GM12878 (cell line): ENCODE measurements around the gene ADA.

Source experiments
- BCL3 ChIP-seq: IDR thresholded peaks from 2 replicates; pipeline ENCODE4 v1.6.1; 2011; ENCODE audit warnings: borderline replicate concordance, low read depth, mild to moderate bottlenecking, moderate library complexity, low read length; ENCODE audit not compliant: insufficient read depth, poor library complexity, severe bottlenecking
- NR2C1 ChIP-seq: fragments of 450-650 bp; IDR thresholded peaks from 2 replicates; pipeline ENCODE4 v1.6.1; 2017; ENCODE audit warnings: antibody characterized with exemption, mild to moderate bottlenecking, moderate library complexity
- POLR2A ChIP-seq: IDR thresholded peaks from 2 replicates; pipeline ENCODE4 v1.6.1; 2011; ENCODE audit warnings: low read depth, mild to moderate bottlenecking, low read length
- POLR2AphosphoS5 ChIP-seq: IDR thresholded peaks from 2 replicates; pipeline ENCODE4 v1.6.1; 2011; ENCODE audit warnings: mild to moderate bottlenecking, low read length, inconsistent platforms
- RAD21 ChIP-seq: IDR thresholded peaks from 2 replicates; pipeline ENCODE4 v1.6.1; 2011; ENCODE audit warnings: mild to moderate bottlenecking, low read depth, low read length, moderate library complexity; ENCODE audit not compliant: insufficient read depth
- TF ChIP-seq, protein P1 (sequence below), 3 experiments: IDR thresholded peaks in 2 of 3; conservative IDR thresholded peaks in 1 of 3; 2 replicates each; pipeline ENCODE4 v1.5.1; 2011; ENCODE audit warnings: low read depth in 3 of 3, low read length in 3 of 3, mild to moderate bottlenecking in 3 of 3, control low read depth in 2 of 3, moderate library complexity in 2 of 3, inconsistent platforms in 1 of 3, mixed read lengths in 1 of 3; ENCODE audit not compliant: control insufficient read depth in 2 of 3, insufficient read depth in 1 of 3; ENCODE audit errors: extremely low read depth in 1 of 3

- TF ChIP-seq, protein P1, sequence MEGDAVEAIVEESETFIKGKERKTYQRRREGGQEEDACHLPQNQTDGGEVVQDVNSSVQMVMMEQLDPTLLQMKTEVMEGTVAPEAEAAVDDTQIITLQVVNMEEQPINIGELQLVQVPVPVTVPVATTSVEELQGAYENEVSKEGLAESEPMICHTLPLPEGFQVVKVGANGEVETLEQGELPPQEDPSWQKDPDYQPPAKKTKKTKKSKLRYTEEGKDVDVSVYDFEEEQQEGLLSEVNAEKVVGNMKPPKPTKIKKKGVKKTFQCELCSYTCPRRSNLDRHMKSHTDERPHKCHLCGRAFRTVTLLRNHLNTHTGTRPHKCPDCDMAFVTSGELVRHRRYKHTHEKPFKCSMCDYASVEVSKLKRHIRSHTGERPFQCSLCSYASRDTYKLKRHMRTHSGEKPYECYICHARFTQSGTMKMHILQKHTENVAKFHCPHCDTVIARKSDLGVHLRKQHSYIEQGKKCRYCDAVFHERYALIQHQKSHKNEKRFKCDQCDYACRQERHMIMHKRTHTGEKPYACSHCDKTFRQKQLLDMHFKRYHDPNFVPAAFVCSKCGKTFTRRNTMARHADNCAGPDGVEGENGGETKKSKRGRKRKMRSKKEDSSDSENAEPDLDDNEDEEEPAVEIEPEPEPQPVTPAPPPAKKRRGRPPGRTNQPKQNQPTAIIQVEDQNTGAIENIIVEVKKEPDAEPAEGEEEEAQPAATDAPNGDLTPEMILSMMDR (IDR thresholded peaks at IDR 0.05 in 2 of 3, conservative IDR thresholded peaks at IDR 0.05 in 1 of 3; ENCODE audit: control insufficient read depth in 2 of 3, extremely low read depth in 1 of 3, insufficient read depth in 1 of 3, low read depth in 3 of 3, low read length in 3 of 3): no peak
- TF ChIP-seq POLR2A: no peak
- TF ChIP-seq POLR2AphosphoS5: no peak
- no peak for TF ChIP-seq NR2C1
- no peak for TF ChIP-seq BCL3
- TF ChIP-seq RAD21: no peak
These were observed 55.5 kb downstream of the ADA start for GRCh38 chr20:44596010-44596409.
